Right cardiac atrium (tissue), 5 donors: Measurements from ENCODE around the gene ALPG. TPM values are rescaled to one million over a fixed set of nuclear protein-coding genes. Genes with fewer than 3 reads are reported as not detected.
"Not testable (repeated sequence)": the region's sequence is repeated elsewhere in the genome, so short reads cannot be mapped to it uniquely, and the experiment has no call there.

Experiments used
- ATAC-seq, 2 donors: fragments of 200-7000 bp; cut with Tn5 transposase; one replicate each; pipeline versions ENCODE4 v1.8.0 to v1.9.1; 2020; ENCODE audit warnings: moderate library complexity in 2 of 2, mild to moderate bottlenecking in 1 of 2
- DNase-seq, 3 donors: peaks; one replicate each; pipeline ENCODE4 v3.0.0-alpha.2; 2020
- H3K27ac ChIP-seq: one replicate; pipeline ENCODE4 v1.5.1; 2013; ENCODE audit warnings: mild to moderate bottlenecking, low read length, control low read depth, moderate library complexity
- H3K27me3 ChIP-seq: one replicate; pipeline ENCODE4 v1.6.1; 2013; ENCODE audit not compliant: control insufficient read depth, insufficient read depth
- H3K4me1 ChIP-seq: one replicate; pipeline ENCODE4 v1.6.1; 2013; ENCODE audit warnings: low read length; ENCODE audit not compliant: control insufficient read depth, insufficient read depth
- H3K4me3 ChIP-seq: one replicate; pipeline ENCODE4 v1.5.1; 2013; ENCODE audit warnings: low read length, control low read depth
- H3K9me3 ChIP-seq: one replicate; pipeline ENCODE4 v1.6.1; 2013; ENCODE audit warnings: low read length; ENCODE audit not compliant: control insufficient read depth
- WGBS: extraction: QIAGEN DNeasy Blood & Tissue Kit; methylation state at CpG from one replicate; pipeline ENCODE4 v1.1.7; 2013; 5-methylcytosine and 5-hydroxymethylcytosine counted together
- intact Hi-C, 4 donors: fragments of 100-400 bp; cut with DNase I; formaldehyde crosslinking; loops; one replicate each; pipeline versions ENCODE4 v1.11.0 to v1.14.0; 2022 to 2023
- polyA plus RNA-seq: library from polyadenylated mRNA; stranded (reverse); fragments of 200-250 nt; gene quantifications from one replicate; pipeline ENCODE4 v1.2.3, GENCODE V29; 2013
- total RNA-seq, 4 donors: library from RNA; stranded (reverse); fragmentation: NEBNext Ultra II Directional; extraction: Animal tissue kit (Norgen Biotek cat#: 25700); gene quantifications; one replicate each; pipeline ENCODE4 v1.2.1, GENCODE V29; 2021
- donor health status: healthy with polysubstance abuse.
- donor health status: DM: no; HTN: yes; CAD: no.
- donor health status: DM: no; HTN: no; CAD: no.
- donor health status: DM: no; HTN: yes; CAD: no; lungs with severe emphysema.
- donor health status: DM: yes; HTN: yes; CAD: no.

ALPG gene
- total and polyA plus RNA-seq, 5 donors, result not detected

DNA sequence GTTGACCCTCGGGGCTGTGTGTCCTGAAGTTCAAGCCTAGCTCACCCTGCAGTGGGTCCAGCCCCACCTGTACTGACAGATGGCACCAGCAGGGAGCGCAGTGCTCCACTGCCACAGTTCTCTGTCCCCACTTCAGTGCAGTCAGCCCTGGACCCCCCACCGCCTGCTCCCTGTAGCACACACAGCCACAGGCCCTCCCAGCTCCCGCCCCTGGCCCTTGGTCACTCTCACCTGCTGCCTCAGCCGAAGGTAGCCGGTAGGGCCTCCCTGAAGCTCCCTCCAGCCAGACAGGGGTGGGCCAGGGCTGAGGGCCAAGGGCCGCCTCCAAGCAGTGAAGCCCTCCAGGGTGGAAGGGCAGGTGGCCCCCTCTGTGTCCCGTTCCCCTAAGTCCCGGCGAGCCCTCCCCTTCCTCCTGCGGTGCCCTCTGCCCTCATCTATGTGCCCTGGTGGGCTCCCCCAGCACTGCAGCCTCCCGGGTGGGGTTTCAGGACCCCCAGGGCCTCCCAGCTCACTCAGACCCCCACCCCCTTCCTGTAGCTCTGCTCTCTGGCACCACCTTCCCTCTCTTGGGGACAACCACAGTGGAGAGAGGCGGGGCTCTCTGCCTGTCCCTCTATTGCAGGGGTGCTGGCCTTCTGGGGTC lies 38.9 kb upstream of the ALPG start:
- WGBS, result 68% methylated on average over 12 of the region's 13 CpGs
- intact Hi-C loops, result no loop called here
- ATAC-seq, result no peak

DNA sequence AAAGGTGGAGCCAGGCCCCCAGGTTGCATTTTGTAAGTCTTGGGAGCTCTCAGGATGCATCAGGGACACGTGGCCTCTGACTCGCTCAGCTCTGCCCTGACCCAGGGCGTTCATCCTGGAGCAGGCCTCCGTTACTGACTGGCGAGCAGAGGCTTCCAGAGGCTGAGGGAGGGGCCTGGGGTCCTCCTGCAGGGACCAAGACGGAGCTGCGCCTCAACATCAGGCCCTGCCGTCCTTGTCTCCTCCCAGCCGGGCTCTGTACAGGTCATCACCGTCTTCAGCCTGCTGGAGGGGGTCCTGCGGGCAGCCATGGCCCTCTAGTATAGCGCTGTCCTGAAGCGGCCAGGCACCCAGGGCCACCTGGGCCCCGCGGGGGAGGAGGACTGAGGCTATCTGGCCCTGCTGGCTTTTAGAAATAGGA lies 38.3 kb upstream of the ALPG start:
- WGBS, result 84% methylated on average over 15 of the region's 15 CpGs
- Histone ChIP-seq H3K27ac (no peak overlapping the region), H3K4me1 (no peaks in the 10 kb centered on the region), H3K9me3 (no peaks in the 10 kb centered on the region), H3K4me3 (no peak overlapping the region), H3K27me3 (no peaks in the 10 kb centered on the region)
- no peak for ATAC-seq
- DNase-seq, result no peak
- intact Hi-C loops, result no loop called here

More for the DNA sequence above, 38.9 kb upstream of the ALPG start:
- Histone ChIP-seq H3K27ac (no peak overlapping the region), H3K9me3 (no peaks in the 10 kb centered on the region), H3K4me3 (no peak overlapping the region), H3K27me3 (no peaks in the 10 kb centered on the region), H3K4me1 (no peaks in the 10 kb centered on the region)
- DNase-seq, result no peak

DNA sequence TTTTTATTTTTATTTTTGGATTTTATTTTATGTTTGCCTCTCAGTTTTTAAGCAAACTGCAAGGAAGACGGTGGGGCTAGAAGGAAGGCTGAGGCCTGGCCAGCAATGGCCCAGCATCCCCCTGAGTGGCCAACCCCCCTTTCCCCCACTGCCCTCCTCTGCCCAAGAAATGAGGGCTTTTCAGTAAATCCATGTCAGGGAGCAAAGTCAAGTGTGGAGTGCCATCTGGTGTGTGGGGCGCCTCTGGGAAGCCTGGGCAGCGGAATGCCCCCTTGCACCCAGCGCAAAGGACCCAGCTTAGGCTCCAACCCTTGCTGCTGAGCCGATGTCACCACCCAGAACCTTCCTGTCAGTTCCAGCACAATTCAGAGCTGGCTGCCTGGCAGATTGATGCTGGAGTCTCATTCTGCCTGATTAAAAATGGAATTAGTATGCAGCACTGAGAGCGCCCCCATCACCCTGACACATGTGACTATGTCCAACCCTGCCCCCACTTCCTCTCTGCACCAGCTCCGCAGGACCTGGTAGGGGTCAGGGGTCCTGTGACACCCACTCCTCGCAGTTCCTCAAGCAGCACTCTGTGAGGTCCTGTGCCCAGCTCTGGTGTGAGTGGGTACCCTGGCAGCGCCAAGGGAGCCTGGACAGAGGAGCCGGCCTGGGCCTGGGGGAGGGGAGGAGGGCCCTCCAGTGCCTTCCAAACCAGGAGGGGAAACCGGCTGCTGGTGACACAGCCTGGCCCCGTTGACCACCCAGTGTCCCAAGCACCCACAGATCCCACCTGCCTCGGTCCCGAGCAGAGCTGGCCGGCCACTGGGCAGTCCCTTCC lies 37.3 kb upstream of the ALPG start:
- Histone ChIP-seq H3K9me3 (no peaks in the 10 kb centered on the region), H3K27me3 (no peaks in the 10 kb centered on the region), H3K4me3 (no peak overlapping the region), H3K4me1 (no peaks in the 10 kb centered on the region), H3K27ac (no peak overlapping the region)
- 75% methylated on average over 15 of the region's 15 CpGs for WGBS
- ATAC-seq (no peak), DNase-seq (no peak)
- intact Hi-C loops, result no loop called here

DNA sequence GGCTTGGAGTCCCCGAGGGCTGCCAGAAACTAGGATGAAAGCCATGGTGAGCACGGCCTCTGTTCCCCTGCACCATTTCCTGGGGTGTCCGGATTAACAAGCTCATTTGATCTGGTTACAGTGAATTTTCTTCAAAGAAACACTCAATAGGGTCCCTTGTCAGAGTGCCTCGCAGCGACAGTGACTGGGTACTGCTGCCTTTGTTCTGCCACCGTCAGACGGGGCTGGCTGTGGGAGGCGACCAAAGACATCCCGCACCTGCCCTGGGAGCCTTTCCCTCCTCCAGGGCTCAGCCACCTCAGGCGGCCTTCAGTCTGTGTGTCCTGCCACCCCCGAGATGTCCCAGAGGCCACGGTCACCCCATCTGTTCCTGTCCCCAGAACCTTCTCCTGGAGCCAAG lies 36.6 kb upstream of the ALPG start:
- ATAC-seq, H3K4me3 ChIP-seq, DNase-seq, H3K4me1 ChIP-seq, intact Hi-C loops, H3K27me3 ChIP-seq, H3K27ac ChIP-seq, H3K9me3 ChIP-seq: not testable (repeated sequence)
- WGBS, result 19% methylated on average over 9 of the region's 12 CpGs

DNA sequence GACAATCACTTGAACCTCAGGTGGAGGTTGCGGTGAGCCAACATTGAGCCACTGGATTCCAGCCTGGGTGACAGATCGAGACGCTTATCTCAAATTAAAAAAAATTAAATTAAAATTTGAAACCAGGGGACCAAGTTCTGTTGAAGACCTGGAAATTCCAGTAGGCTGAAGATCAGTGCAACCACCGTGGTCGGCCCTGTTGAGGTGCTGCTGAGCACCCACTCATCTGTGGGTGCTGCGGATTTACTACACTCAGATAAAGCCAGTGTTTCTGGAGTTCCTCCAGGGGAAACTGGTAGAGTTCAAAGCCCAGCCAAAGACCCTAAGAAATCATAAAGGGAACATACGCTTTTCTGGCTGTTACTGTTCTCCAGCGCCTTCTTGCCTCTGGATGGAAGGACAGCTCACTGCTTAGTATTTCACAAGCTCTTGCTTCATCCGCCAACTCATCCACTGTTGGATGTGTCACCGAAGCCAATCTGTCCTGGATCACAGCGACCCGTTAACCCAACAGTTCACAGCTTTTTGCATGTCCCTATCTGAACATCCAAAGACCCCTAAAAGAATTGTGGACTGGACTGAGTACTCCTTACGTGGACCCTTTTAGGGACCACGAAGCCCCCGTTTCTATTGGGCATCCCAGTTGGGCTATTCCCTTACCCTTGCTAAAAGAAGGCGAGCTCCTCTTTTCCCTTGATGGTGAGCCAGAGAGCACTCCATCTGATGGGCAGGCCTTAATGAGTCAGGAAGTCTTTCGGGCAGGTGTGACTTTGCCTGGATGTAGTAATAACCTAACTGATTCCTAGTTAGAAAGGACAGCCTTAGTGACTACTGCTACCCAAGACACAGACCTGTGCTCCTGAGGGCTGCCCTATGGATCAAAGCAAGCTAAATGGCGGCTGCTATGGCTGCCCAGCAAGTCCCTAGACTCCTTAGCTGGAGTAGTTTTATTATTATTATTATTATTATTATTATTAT lies 34.1 kb upstream of the ALPG start:
- ATAC-seq (no peak), DNase-seq (no peak)
- no peak overlapping the region for H3K4me3 ChIP-seq
- intact Hi-C loops, result no loop called here
- H3K27ac ChIP-seq, result no peak overlapping the region
- H3K9me3 ChIP-seq, result no peaks in the 10 kb centered on the region
- 90% methylated on average over 18 of the region's 18 CpGs for WGBS
- no peaks in the 10 kb centered on the region for H3K4me1 ChIP-seq
- no peaks in the 10 kb centered on the region for H3K27me3 ChIP-seq

DNA sequence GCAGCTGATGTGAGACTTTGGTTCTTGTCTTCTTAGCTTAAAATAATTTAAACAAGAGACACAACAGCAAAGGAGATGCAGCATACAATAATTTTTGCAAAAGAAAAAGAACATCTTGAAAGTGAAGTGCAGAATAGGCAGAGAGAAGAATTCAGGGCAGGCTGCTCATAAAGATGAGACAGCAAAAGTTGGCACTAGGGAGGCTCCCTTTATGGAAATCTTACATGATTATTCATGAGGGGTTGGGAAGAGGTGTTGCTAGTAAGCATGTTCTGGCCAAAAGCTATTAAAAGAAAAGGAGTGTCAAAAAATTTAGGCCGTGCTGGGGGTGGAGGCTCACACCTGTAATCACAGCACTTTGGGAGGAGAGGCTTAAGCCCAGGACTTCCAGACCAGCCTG lies 32.3 kb upstream of the ALPG start:
- DNase-seq, result no peak
- H3K9me3 ChIP-seq, result no peaks in the 10 kb centered on the region
- WGBS, result 78% methylated on average over 1 of the region's 1 CpG

DNA sequence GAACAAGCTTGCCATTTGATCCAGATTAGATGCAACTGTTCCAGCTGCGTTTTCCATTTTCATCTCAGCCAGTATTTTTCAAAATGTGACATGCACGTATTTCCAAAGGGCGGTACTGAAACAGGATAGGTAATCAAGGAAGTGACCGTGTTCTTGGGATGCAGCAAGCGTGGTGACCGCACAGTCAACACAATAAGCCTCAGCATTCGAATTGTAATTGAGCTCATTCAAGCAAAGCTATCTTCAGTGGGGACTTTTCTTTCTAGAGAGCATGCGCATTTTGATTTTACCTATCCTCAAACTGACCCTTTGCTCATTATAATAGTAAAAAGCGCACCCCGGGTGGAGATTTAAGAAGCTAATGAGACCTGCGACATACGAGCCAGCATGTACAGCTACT lies 31.5 kb upstream of the ALPG start:
- 59% methylated on average over 12 of the region's 12 CpGs for WGBS
- H3K9me3 ChIP-seq, result no peaks in the 10 kb centered on the region
- intact Hi-C loops, result no loop called here
- ATAC-seq, result no peak
- no peaks in the 10 kb centered on the region for H3K27me3 ChIP-seq
- no peaks in the 10 kb centered on the region for H3K4me1 ChIP-seq
- no peak for DNase-seq
- H3K27ac ChIP-seq, result no peak overlapping the region
- H3K4me3 ChIP-seq, result no peak overlapping the region

More for the DNA sequence above, 32.3 kb upstream of the ALPG start:
- Histone ChIP-seq H3K27me3 (no peaks in the 10 kb centered on the region), H3K4me1 (no peaks in the 10 kb centered on the region), H3K27ac (no peak overlapping the region), H3K4me3 (no peak overlapping the region)
- intact Hi-C loops, result no loop called here
- ATAC-seq, result no peak

DNA sequence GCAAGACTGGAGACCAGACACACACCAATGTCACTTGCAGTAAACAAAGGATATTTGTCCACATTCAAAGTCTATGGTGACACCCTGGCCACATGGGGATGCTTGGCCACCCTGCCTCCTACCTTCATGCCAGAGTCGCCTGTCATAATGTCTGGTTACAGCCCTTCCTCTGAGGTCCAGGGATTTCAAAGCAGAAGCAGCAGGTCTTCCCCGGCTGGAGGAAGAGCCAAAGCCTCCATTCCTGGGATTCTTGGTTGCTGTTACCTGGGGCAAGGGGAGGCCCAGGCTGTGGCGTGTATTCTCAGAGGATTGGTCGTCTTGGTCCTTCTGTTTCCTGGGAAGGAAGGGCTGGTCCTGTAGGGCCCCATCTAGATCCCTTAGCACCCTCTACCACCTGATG lies 30.4 kb upstream of the ALPG start:
- no peaks in the 10 kb centered on the region for H3K4me1 ChIP-seq
- intact Hi-C loops, result no loop called here
- H3K27me3 ChIP-seq, result no peaks in the 10 kb centered on the region
- 75% methylated on average over 4 of the region's 4 CpGs for WGBS
- no peaks in the 10 kb centered on the region for H3K9me3 ChIP-seq
- no peak overlapping the region for H3K4me3 ChIP-seq
- H3K27ac ChIP-seq, result no peak overlapping the region
- DNase-seq, result no peak
- no peak for ATAC-seq

DNA sequence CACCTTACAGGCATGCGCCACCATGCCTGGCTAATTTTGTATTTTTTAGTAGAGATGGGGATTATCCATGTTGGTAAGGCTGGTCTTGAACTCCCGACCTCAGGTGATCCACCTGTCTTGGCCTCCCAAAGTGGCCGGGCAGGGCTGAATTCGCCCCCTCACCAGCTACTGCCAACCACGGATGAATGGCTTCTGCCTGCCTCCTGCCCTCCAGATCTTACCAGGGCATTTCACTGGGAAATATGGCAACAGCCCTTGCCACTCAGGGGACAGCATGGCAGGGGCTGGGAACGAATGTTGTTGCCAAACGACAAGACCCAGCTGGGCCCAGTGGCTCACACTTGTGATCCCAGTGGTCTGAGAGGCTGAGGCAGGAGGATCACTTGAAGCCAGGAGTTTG lies 29.9 kb upstream of the ALPG start:
- WGBS, result 89% methylated on average over 7 of the region's 7 CpGs
- Histone ChIP-seq H3K9me3 (no peaks in the 10 kb centered on the region), H3K4me3 (no peak overlapping the region), H3K27me3 (no peaks in the 10 kb centered on the region), H3K27ac (no peak overlapping the region), H3K4me1 (no peaks in the 10 kb centered on the region)
- ATAC-seq (no peak), DNase-seq (no peak)
- intact Hi-C loops, result no loop called here

DNA sequence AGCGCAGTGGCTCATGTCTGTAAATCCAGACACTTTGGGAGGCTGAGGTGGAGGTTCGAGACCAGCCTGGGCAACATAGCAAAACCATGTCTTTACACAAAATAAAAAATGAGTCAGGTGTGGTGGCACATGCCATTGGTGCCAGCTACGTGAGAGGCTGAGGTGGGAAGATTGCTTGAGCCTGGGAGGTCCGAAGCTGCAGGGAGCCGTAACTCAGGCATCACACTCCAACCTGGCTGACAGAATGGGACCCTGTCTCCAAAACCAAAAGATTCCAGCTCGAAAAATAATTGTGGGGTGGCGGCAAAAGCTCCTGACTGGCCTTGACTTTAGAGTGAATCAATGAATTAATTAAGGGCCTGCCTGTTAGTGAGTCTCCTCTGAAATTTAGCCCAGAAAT lies 29.3 kb upstream of the ALPG start:
- intact Hi-C loops, result no loop called here
- Histone ChIP-seq H3K27me3 (no peaks in the 10 kb centered on the region), H3K4me1 (no peaks in the 10 kb centered on the region), H3K9me3 (no peaks in the 10 kb centered on the region), H3K4me3 (no peak overlapping the region), H3K27ac (no peak overlapping the region)
- WGBS, result 90% methylated on average over 7 of the region's 7 CpGs
- DNase-seq (no peak), ATAC-seq (no peak)
